ENCODE results near the gene SEC31A.
A peak's percentile ranks its signal among the peaks of the same experiment; 100 is the strongest.
"Not testable (repeated sequence)": the region's sequence is repeated elsewhere in the genome, so short reads cannot be mapped to it uniquely, and the experiment has no call there.

SEC31A gene

GRCh38 chr4:82890901-82891706 is at the start of gene SEC31A:
TSS of gene SEC31A (minus strand) at chr4:82891153. CDS start at chr4:82881936, 9,217 bp downstream.
- DNase-seq (ENCODE audit: low spot score): peak; percentile 96

GRCh38 chr4:82939414-82939813 is 48.5 kb upstream of the SEC31A start:
- DNase-seq (ENCODE audit: low spot score): no peak

- no peak for DNase-seq (ENCODE audit: low spot score)
Measured at GRCh38 chr4:82934441-82934840, 43.5 kb upstream of the SEC31A start.

GRCh38 chr4:82930848-82931755 is 40.1 kb upstream of the SEC31A start:
- DNase-seq (ENCODE audit: low spot score): no peak

- DNase-seq (ENCODE audit: low spot score): no peak
Measured at GRCh38 chr4:82921795-82922194, 30.8 kb upstream of the SEC31A start.

- no peak for DNase-seq (ENCODE audit: low spot score)
Measured at GRCh38 chr4:82919386-82919785, 28.4 kb upstream of the SEC31A start.

GRCh38 chr4:82918091-82918490 is 27.1 kb upstream of the SEC31A start:
- no peak for DNase-seq (ENCODE audit: low spot score)

- DNase-seq (ENCODE audit: low spot score): not testable (repeated sequence)
Measured at GRCh38 chr4:82913968-82914367, 23.0 kb upstream of the SEC31A start.

- DNase-seq (ENCODE audit: low spot score): peak; percentile 26
Measured at GRCh38 chr4:82913305-82913704, 22.4 kb upstream of the SEC31A start.

GRCh38 chr4:82909326-82909725 is 18.4 kb upstream of the SEC31A start:
- DNase-seq (ENCODE audit: low spot score): no peak

- no peak for DNase-seq (ENCODE audit: low spot score)
Measured at GRCh38 chr4:82906469-82906868, 15.5 kb upstream of the SEC31A start.

- DNase-seq (ENCODE audit: low spot score): peak; percentile 14
Measured at GRCh38 chr4:82905205-82905604, 14.3 kb upstream of the SEC31A start.

GRCh38 chr4:82903737-82904136 is 12.8 kb upstream of the SEC31A start:
- DNase-seq (ENCODE audit: low spot score): no peak

GRCh38 chr4:82901183-82901718 is 10.3 kb upstream of the SEC31A start:
- no peak for DNase-seq (ENCODE audit: low spot score)

- DNase-seq (ENCODE audit: low spot score): peak; percentile 95
Measured at GRCh38 chr4:82900411-82901182, 9.6 kb upstream of the SEC31A start, which contains the start of gene THAP9. TSS of gene THAP9 (plus strand) at chr4:82900735. CDS start at chr4:82900803, 68 bp downstream.

- peak; percentile 8 for DNase-seq (ENCODE audit: low spot score)
Measured at GRCh38 chr4:82900066-82900410, 9.1 kb upstream of the SEC31A start.

- DNase-seq (ENCODE audit: low spot score): no peak
Measured at GRCh38 chr4:82899374-82900065, 8.6 kb upstream of the SEC31A start.

- peak; percentile 46 for DNase-seq (ENCODE audit: low spot score)
Measured at GRCh38 chr4:82898322-82899243, 7.6 kb upstream of the SEC31A start.

GRCh38 chr4:82896755-82897154 is 5.8 kb upstream of the SEC31A start:
- no peak for DNase-seq (ENCODE audit: low spot score)

GRCh38 chr4:82893942-82894341 is 3.0 kb upstream of the SEC31A start:
- no peak for DNase-seq (ENCODE audit: low spot score)
